Measurements from ENCODE around the gene MLLT1.

Gene MLLT1

GRCh38 chr19:6210721-6211600, 68.8 kb downstream of the MLLT1 start:
- DNase-seq (ENCODE audit: low read depth) = no peak

GRCh38 chr19:6210091-6210490, 69.7 kb downstream of the MLLT1 start:
- DNase-seq (ENCODE audit: low read depth) = no peak

- no peak for DNase-seq (ENCODE audit: low read depth)
Observed at GRCh38 chr19:6209680-6210079, 70.1 kb downstream of the MLLT1 start.

- no peak for DNase-seq (ENCODE audit: low read depth)
Observed at GRCh38 chr19:6209233-6209632, 70.5 kb downstream of the MLLT1 start.

GRCh38 chr19:6204866-6205723, 74.7 kb downstream of the MLLT1 start:
- no peak for DNase-seq (ENCODE audit: low read depth)

- DNase-seq (ENCODE audit: low read depth) = no peak
Observed at GRCh38 chr19:6204212-6204611, 75.6 kb downstream of the MLLT1 start.

- peak; percentile 100 for DNase-seq (ENCODE audit: low read depth)
Observed at GRCh38 chr19:6199240-6199994, 80.4 kb downstream of the MLLT1 start.

GRCh38 chr19:6198896-6199239, 80.9 kb downstream of the MLLT1 start:
- DNase-seq (ENCODE audit: low read depth) = no peak

- no peak for DNase-seq (ENCODE audit: low read depth)
Observed at GRCh38 chr19:6196361-6196760, 83.4 kb downstream of the MLLT1 start.

GRCh38 chr19:6188811-6189210, 91.0 kb downstream of the MLLT1 start:
- DNase-seq (ENCODE audit: low read depth) = no peak

GRCh38 chr19:6187374-6187773, 92.4 kb downstream of the MLLT1 start:
- no peak for DNase-seq (ENCODE audit: low read depth)

GRCh38 chr19:6185835-6186834, 93.6 kb downstream of the MLLT1 start:
- DNase-seq (ENCODE audit: low read depth) = no peak

- no peak for DNase-seq (ENCODE audit: low read depth)
Observed at GRCh38 chr19:6185093-6185834, 94.5 kb downstream of the MLLT1 start.

- DNase-seq (ENCODE audit: low read depth) = no peak
Observed at GRCh38 chr19:6181119-6181518, 98.7 kb downstream of the MLLT1 start.

- no peak for DNase-seq (ENCODE audit: low read depth)
Observed at GRCh38 chr19:6173190-6173589, 106.6 kb downstream of the MLLT1 start.

- no peak for DNase-seq (ENCODE audit: low read depth)
Observed at GRCh38 chr19:6172074-6172863, 107.5 kb downstream of the MLLT1 start.

GRCh38 chr19:6167115-6167514, 112.7 kb downstream of the MLLT1 start:
- no peak for DNase-seq (ENCODE audit: low read depth)

GRCh38 chr19:6164906-6165531, 114.8 kb downstream of the MLLT1 start:
- DNase-seq (ENCODE audit: low read depth) = no peak

- DNase-seq (ENCODE audit: low read depth) = peak; percentile 21
Observed at GRCh38 chr19:6161271-6161850, 118.4 kb downstream of the MLLT1 start.

All from activated T-cell treated with anti-CD3 and anti-CD28 coated beads for 48 hours (primary cell).